B cell (primary cell): ENCODE results near the gene GABRG3. TPM values are rescaled to one million over a fixed set of nuclear protein-coding genes. Genes with fewer than 3 reads are reported as not detected.

Experiments
- ATAC-seq: fragments of 200-7000 bp; cut with Tn5 transposase; one replicate; pipeline ENCODE4 v1.10.0; 2021; ENCODE audit warnings: low read depth, mild to moderate bottlenecking, moderate number of reproducible peaks, moderate library complexity
- CTCF ChIA-PET: fragments of 350-600 bp; sonication (Branson Sonifier 250); formaldehyde crosslinking; loops from one replicate; lab custom pipeline; 2021; ENCODE audit warnings: antibody characterized with exemption, inconsistent platforms; lab: Charles Lee
- POLR2A ChIA-PET: fragments of 350-600 bp; sonication (Branson Sonifier 250); formaldehyde crosslinking; loops from one replicate; lab custom pipeline; 2021; ENCODE audit warnings: antibody characterized with exemption; lab: Charles Lee
- DNase-seq: peaks from one replicate; pipeline ENCODE4 v3.0.0; 2013
- H2AFZ ChIP-seq: 2 replicates; pipeline ENCODE4 v1.6.1; 2012; ENCODE audit warnings: mild to moderate bottlenecking, low read depth, low read length; ENCODE audit not compliant: insufficient read depth, poor library complexity, severe bottlenecking
- H3K27ac ChIP-seq, 2 donors: 1 replicate in 1 of 2; 2 replicates in 1 of 2; pipeline ENCODE4 v1.5.1; 2012 to 2013; ENCODE audit warnings: low read length in 2 of 2, mild to moderate bottlenecking in 2 of 2, moderate library complexity in 1 of 2
- H3K27me3 ChIP-seq, 4 experiments: fragments of 200-600 bp in 1 of 4; sonication (generic) in 1 of 4; replicated peaks in 1 of 4; 1 replicate in 2 of 4; 2 replicates in 2 of 4; pipeline versions ENCODE4 v1.6.1 to v1.7.0; 2013 to 2016; ENCODE audit warnings: low read length in 3 of 4, mild to moderate bottlenecking in 2 of 4, mixed read lengths in 1 of 4, moderate library complexity in 1 of 4; ENCODE audit not compliant: insufficient read depth in 4 of 4, control insufficient read depth in 3 of 4; ENCODE audit errors: control extremely low read depth in 1 of 4
- H3K36me3 ChIP-seq, 2 experiments: replicated peaks in 1 of 2; 1 replicate in 1 of 2; 2 replicates in 1 of 2; pipeline versions ENCODE4 v1.6.1 to v1.7.1; 2013; ENCODE audit warnings: low read length in 1 of 2; ENCODE audit not compliant: insufficient read depth in 2 of 2, control insufficient read depth in 1 of 2; ENCODE audit errors: control extremely low read depth in 1 of 2, extremely low read depth in 1 of 2
- H3K4me1 ChIP-seq, 2 donors: fragments of 200-600 bp in 1 of 2; sonication (generic) in 1 of 2; 1 replicate in 1 of 2; 2 replicates in 1 of 2; pipeline versions ENCODE4 v1.5.1 to v1.6.1; 2013 to 2017; ENCODE audit warnings: low read length in 2 of 2; ENCODE audit not compliant: control insufficient read depth in 2 of 2, insufficient read depth in 2 of 2
- H3K4me2 ChIP-seq: replicated peaks from 2 replicates; pipeline ENCODE3; 2012; ENCODE audit warnings: mild to moderate bottlenecking, low read depth, low read length; ENCODE audit not compliant: poor library complexity, severe bottlenecking
- H3K4me3 ChIP-seq, 5 experiments: fragments of 200-600 bp in 1 of 5; sonication (generic) in 1 of 5; 1 replicate in 3 of 5; 2 replicates in 2 of 5; pipeline versions ENCODE4 v1.5.1 to v1.7.0; 2011 to 2016; ENCODE audit warnings: low read length in 4 of 5, mild to moderate bottlenecking in 4 of 5, low read depth in 2 of 5, control low read depth in 1 of 5, moderate library complexity in 1 of 5; ENCODE audit not compliant: insufficient read depth in 1 of 5; ENCODE audit errors: control extremely low read depth in 1 of 5, extremely low read depth in 1 of 5
- H3K79me2 ChIP-seq: fragments of 200-600 bp; sonication (generic); one replicate; pipeline ENCODE4 v1.6.0; 2016; ENCODE audit warnings: low read length; ENCODE audit not compliant: control insufficient read depth, insufficient read depth
- H3K9ac ChIP-seq: fragments of 200-600 bp; sonication (generic); 2 replicates; pipeline ENCODE4 v1.6.1; 2017; ENCODE audit warnings: mild to moderate bottlenecking, low read length, moderate library complexity
- H3K9me3 ChIP-seq, 3 donors: one replicate each; pipeline versions ENCODE4 v1.6.1 to v1.7.1; 2013; ENCODE audit warnings: low read length in 2 of 3; ENCODE audit not compliant: control insufficient read depth in 2 of 3, insufficient read depth in 1 of 3; ENCODE audit errors: control extremely low read depth in 1 of 3
- H4K20me1 ChIP-seq: 2 replicates; pipeline ENCODE4 v1.6.0; 2012; ENCODE audit warnings: mild to moderate bottlenecking, low read length; ENCODE audit not compliant: insufficient read depth, control insufficient read depth, poor library complexity, severe bottlenecking
- H3K27ac Mint-ChIP-seq: one replicate; pipeline ENCODE4 v1.8.0; 2021; ENCODE audit warnings: mixed read lengths
- H3K27me3 Mint-ChIP-seq: one replicate; pipeline ENCODE4 v1.8.0; 2021; ENCODE audit warnings: mixed read lengths
- H3K4me1 Mint-ChIP-seq: one replicate; pipeline ENCODE4 v1.8.0; 2021; ENCODE audit warnings: mixed read lengths
- H3K4me3 Mint-ChIP-seq: one replicate; pipeline ENCODE4 v1.8.0; 2021; ENCODE audit warnings: mixed read lengths
- H3K9me3 Mint-ChIP-seq: one replicate; pipeline ENCODE4 v1.8.0; 2022; ENCODE audit warnings: mixed read lengths; ENCODE audit not compliant: insufficient read depth
- EZH2 ChIP-seq: IDR thresholded peaks from 2 replicates; pipeline ENCODE4 v1.6.1; 2012; ENCODE audit warnings: borderline replicate concordance, low read depth, mild to moderate bottlenecking, moderate library complexity, low read length; ENCODE audit not compliant: insufficient read depth, poor library complexity, severe bottlenecking
- WGBS: methylation state at CpG from one replicate; pipeline ENCODE4 v1.1.5; 2013; ENCODE audit warnings: missing lambda C conversion rate; ENCODE audit not compliant: insufficient coverage; 5-methylcytosine and 5-hydroxymethylcytosine counted together
- intact Hi-C: fragments of 100-400 bp; cut with micrococcal nuclease; formaldehyde crosslinking; loops from one replicate; pipeline ENCODE4 v1.10.0; 2022
- polyA plus RNA-seq: library from polyadenylated mRNA; depleted of rRNA; stranded (reverse); fragments of >200 nt; gene quantifications from 2 replicates; pipeline ENCODE4 v1.2.3, GENCODE V29; 2012
- total RNA-seq, 2 donors: library from RNA; stranded (reverse); fragments of 120-200 nt in 1 of 2; gene quantifications; 1 replicate in 1 of 2; 2 replicates in 1 of 2; pipeline versions ENCODE4 v1.2.3 to v1.2.4, GENCODE V29; 2013 to 2022
- TF ChIP-seq, protein P1 (sequence below): fragments of 200-600 bp; IDR thresholded peaks from one replicate; pipeline ENCODE4 v1.8.0; 2022; ENCODE audit warnings: antibody characterized with exemption, mild to moderate bottlenecking

Gene GABRG3
- total and polyA plus RNA-seq, 2 donors (not counting 1 experiment from before 2014, with no cell fraction given), result not detected

DNA sequence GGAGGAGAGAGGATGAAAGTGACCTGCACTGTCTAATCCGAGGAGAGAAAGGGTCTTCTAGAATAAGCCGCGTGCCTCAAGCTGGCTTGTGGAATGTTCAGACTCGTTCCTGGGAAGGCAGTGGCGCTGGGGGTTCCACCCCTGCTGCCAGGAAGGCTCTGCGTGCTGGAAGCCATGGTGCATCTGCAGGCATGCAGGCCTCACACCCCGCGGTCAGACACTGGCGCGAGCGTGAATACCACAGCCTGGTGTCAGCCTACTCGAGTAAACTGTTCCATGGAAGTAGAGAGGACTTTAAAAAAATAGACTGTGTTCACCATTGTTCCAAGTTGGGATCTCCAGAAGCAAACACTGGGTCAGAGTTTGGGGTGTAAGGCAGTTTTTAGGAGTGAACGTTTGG, 25.9 kb upstream of the GABRG3 start:
- ChIA-PET CTCF (no interaction called here), POLR2A (no interaction called here)
- intact Hi-C loops, result no loop called here
- peaks cover 1% of the 10 kb centered on the region for H3K9me3 Mint-ChIP-seq
- Histone ChIP-seq H2AFZ (no peak overlapping the region), H3K9me3 (peaks cover 0 to 11% (median 0%) of the 10 kb centered on the region in 3 donors), H3K27me3 (no peaks in the 10 kb centered on the region), H3K36me3 (no peaks in the 10 kb centered on the region), H3K27ac (no peak overlapping the region), H3K9ac (no peak overlapping the region), H3K4me2 (no peak overlapping the region), H3K4me3 (no peak overlapping the region), H4K20me1 (no peaks in the 10 kb centered on the region), H3K4me1 (no peaks in the 10 kb centered on the region), H3K79me2 (no peaks in the 10 kb centered on the region)
- H3K27ac Mint-ChIP-seq, result no peak overlapping the region
- DNase-seq (no peak), ATAC-seq (no peak)
- no peaks in the 10 kb centered on the region for H3K4me1 Mint-ChIP-seq
- H3K4me3 Mint-ChIP-seq, result no peak overlapping the region
- WGBS, result 89% methylated on average over 13 of the region's 13 CpGs
- TF ChIP-seq EZH2, result no peak
- TF ChIP-seq, protein P1, sequence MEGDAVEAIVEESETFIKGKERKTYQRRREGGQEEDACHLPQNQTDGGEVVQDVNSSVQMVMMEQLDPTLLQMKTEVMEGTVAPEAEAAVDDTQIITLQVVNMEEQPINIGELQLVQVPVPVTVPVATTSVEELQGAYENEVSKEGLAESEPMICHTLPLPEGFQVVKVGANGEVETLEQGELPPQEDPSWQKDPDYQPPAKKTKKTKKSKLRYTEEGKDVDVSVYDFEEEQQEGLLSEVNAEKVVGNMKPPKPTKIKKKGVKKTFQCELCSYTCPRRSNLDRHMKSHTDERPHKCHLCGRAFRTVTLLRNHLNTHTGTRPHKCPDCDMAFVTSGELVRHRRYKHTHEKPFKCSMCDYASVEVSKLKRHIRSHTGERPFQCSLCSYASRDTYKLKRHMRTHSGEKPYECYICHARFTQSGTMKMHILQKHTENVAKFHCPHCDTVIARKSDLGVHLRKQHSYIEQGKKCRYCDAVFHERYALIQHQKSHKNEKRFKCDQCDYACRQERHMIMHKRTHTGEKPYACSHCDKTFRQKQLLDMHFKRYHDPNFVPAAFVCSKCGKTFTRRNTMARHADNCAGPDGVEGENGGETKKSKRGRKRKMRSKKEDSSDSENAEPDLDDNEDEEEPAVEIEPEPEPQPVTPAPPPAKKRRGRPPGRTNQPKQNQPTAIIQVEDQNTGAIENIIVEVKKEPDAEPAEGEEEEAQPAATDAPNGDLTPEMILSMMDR, result no peak
- H3K27me3 Mint-ChIP-seq, result no peaks in the 10 kb centered on the region

DNA sequence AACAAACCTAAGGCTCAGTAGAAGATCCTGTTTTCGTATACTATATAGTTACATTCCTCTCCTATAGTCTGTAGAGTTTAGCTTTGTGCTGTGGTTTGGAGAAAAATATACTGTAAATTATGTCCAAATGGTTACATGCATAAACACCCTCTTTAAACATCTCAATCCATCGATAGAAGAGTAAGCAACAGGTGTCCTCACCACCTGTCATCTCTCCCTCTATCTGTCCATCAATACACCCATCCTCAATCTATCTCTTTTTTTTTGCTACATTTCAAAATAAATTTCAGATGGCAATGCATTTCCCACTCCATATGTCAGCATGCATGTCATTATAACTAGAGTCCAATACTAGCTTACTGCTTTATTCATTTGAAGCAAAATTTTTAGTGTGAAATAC, 21.0 kb upstream of the GABRG3 start:
- no peaks in the 10 kb centered on the region for H3K36me3 ChIP-seq
- no peak overlapping the region for H3K9ac ChIP-seq
- no peak overlapping the region for H3K4me2 ChIP-seq
- no peaks in the 10 kb centered on the region for H3K4me1 Mint-ChIP-seq
- H3K4me3 Mint-ChIP-seq, result no peak overlapping the region
- no peaks in the 10 kb centered on the region for H3K27me3 ChIP-seq
- DNase-seq (no peak), ATAC-seq (no peak)
- 100% methylated on average over 1 of the region's 2 CpGs for WGBS
- no peak overlapping the region for H3K27ac Mint-ChIP-seq
- ChIA-PET CTCF (no interaction called here), POLR2A (no interaction called here)
- no peak overlapping the region for H2AFZ ChIP-seq
- no peaks in the 10 kb centered on the region for H3K4me1 ChIP-seq
- peaks cover 2 to 9% (median 7%) of the 10 kb centered on the region in 3 donors for H3K9me3 ChIP-seq
- H3K27ac ChIP-seq, result no peak overlapping the region
- TF ChIP-seq EZH2, result no peak
- TF ChIP-seq, protein P1, result no peak
- no peaks in the 10 kb centered on the region for H4K20me1 ChIP-seq
- H3K79me2 ChIP-seq, result no peaks in the 10 kb centered on the region
- intact Hi-C loops, result no loop called here
- peaks cover 13% of the 10 kb centered on the region for H3K9me3 Mint-ChIP-seq
- no peak overlapping the region for H3K4me3 ChIP-seq
- H3K27me3 Mint-ChIP-seq, result no peaks in the 10 kb centered on the region
